Adrenal gland (tissue), 5 donors: ENCODE measurements around the gene PNPLA5.

Source experiments
- CTCF ChIP-seq, 6 experiments: fragments of 450-650 bp in 4 of 6; fragments of 200-600 bp in 2 of 6; sonication (generic) in 1 of 6; IDR thresholded peaks; 1 replicate in 5 of 6; 2 replicates in 1 of 6; pipeline versions ENCODE4 v1.5.1 to v1.8.0; 2016 to 2021; ENCODE audit warnings: antibody characterized with exemption in 6 of 6, mild to moderate bottlenecking in 2 of 6, moderate library complexity in 1 of 6
- POLR2A ChIP-seq, 2 donors: fragments of 450-650 bp; IDR thresholded peaks; one replicate each; pipeline ENCODE4 v1.6.1; 2017; ENCODE audit warnings: antibody characterized with exemption in 2 of 2, mild to moderate bottlenecking in 2 of 2, moderate library complexity in 1 of 2
- donor health status: DM: no; HTN: no; CAD: no.

- TF ChIP-seq CTCF (IDR thresholded peaks at IDR 0.05) (no peak), POLR2A (IDR thresholded peaks at IDR 0.05) (no peak)
Measured at GRCh38 chr22:43840851-43841250, 51.0 kb downstream of the PNPLA5 start.
